Measurements from ENCODE around the gene PARP3.
"Not testable (repeated sequence)": the region's sequence is repeated elsewhere in the genome, so short reads cannot be mapped to it uniquely, and the experiment has no call there.

PARP3 gene

DNA sequence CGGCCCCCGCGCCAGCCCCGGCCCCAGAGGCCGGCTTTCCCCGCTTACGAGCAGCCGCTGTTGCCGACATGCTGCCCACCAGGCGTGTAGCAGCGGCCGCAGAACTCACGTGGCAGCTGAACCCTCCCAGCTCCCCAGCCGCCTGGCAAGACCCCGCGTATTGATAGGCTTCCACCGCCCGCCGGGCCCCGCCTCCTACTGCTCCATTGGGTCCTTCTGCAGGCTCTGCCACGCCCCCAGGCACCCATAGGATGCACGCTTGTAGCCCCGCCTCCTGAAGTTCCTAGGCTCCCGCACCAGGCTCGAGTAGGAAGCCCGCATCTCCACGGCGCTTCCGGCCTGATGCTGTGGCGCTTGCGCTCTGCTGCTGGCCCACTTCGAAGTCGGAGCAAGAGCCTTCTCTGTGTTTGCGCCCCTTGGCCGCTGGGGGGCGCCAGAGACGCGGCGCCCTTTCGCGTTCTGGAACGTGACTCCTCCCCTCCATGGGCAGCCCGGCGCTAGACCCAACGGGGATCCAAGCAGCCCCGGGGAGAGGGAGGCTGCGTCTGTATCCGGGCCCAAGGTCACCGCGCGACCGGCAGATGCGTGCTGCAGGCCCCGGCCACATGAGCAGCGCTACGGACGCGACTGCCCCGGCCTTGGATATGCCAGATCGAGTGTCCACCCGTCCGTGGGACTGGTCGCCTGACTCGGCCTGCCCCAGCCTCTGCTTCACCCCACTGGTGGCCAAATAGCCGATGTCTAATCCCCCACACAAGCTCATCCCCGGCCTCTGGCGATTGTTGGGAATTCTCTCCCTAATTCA is at the start of gene PARP3, which contains the start of gene RRP9:
Gene PARP3, plus strand, starts transcription at position 566 of the 805 bp plus-strand sequence. CDS start 993 bp downstream, outside the sequence.
Gene RRP9, minus strand, starts transcription at position 107 of the 805 bp plus-strand sequence. Its CDS starts 37 bp downstream, at position 70.
- peak; percentile 99 for DNase-seq

- no peak for DNase-seq
Measured at GRCh38 chr3:51894391-51894790, 47.8 kb upstream of the PARP3 start.

DNA sequence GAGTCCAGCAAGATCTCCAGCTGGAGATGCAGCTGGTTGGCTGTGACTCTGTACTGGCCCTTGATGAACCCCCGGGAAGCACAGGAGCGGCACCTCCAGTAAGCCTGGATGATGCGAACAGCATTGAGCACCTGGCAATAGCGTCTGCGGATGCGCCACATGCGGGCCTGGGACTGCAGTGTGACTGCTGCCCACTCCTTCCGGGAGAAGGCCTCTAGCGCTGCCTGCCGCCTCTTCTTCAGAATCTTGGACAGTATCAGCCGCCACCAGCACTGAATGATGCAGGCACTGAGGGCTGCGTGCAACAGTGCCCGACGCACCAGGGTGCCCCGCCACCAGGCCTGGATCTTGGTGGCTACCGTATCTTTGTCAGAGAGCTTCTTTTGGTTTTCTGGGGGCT is 47.2 kb upstream of the PARP3 start:
- no peak for DNase-seq

DNA sequence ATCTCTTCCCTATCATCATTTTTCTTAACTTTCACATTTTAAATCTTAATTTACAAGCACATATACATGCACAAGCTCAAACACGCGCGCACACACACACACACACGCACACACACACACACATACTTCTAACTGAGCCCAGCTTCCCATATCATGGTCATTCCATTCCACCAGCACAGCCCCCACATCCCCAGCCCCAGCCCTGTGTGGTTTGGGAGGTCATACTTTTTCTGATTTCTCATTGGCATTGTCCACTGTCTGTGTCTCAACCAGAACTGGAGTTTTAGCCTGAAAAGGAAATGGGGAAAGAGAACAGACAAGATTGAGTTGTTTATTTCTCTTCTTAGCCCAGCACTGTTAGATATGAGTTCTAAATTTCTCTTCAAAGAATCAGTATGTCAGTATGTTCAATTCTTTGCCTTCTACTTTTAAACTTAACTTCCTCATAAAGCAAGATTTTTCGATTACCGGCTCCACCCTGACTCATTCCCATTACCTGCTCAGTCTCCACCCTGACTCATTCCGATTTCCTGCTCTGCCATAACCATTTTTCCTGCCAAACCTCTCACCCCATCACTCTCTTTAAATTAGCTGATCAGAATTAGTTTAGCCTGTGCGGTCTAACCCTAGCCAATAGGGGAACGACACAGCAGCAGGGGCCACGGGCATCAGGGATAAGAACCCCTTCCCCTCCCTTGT is 45.4 kb upstream of the PARP3 start:
- no peak for DNase-seq

GRCh38 chr3:51897391-51897790 is 44.8 kb upstream of the PARP3 start:
- DNase-seq = no peak

DNA sequence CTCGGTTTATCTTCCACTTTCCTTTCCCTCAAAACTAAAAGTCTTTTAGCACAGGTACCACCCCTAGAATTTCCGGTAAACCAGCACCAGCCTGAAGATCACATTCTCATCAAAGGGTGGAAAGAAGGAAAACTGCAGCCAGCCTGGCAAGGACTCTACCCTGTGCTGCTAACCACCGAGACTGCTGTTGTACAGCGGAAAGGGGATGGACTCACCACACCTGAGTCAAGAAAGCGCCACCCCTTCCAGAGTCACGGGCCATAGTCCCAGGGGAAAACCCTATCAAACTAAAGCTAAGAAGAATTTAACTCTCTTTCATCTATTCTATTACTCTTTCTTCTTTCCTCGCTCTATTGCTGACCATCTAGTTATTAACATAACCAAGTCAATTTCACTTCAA is 42.1 kb upstream of the PARP3 start:
- DNase-seq = not testable (repeated sequence)

DNA sequence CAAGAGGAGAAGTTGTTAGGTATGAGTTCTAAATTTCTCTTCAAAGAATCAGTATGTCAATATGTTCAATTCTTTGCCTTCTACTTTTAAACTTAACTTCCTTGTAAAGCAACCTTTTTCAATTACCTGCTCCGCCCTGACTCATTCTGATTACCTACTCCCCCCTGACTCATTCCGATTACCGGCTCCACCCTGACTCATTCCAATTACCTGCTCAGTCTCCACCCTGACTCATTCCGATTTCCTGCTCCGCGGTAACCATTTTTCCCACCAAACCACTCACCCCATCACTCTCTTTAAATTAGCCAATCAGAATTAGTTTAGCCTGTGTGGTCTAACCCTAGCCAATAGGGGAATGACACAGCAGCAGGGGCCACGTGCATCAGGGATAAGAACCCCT is 39.8 kb upstream of the PARP3 start:
- not testable (repeated sequence) for DNase-seq

- no peak for DNase-seq
Measured at GRCh38 chr3:51904034-51904823, 37.9 kb upstream of the PARP3 start.

DNA sequence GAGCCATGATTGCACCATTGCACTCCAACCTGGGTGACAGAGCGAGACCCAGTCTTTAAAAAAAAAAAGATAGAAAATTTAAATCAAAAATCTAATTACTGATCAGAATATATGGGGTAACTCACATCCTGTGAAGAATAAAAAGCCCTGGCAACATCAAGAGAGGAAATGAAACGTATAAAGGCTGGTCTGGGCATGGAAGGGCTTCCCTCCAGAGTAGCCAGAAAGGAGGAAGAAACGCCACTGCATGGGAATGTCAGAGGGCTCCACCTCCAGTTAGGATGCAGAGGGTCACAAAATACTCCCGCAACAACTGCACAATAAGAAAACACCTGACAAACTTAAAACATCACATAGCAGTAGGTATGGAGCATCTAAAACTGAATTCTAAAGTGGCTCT is 34.1 kb upstream of the PARP3 start:
- DNase-seq = no peak

DNA sequence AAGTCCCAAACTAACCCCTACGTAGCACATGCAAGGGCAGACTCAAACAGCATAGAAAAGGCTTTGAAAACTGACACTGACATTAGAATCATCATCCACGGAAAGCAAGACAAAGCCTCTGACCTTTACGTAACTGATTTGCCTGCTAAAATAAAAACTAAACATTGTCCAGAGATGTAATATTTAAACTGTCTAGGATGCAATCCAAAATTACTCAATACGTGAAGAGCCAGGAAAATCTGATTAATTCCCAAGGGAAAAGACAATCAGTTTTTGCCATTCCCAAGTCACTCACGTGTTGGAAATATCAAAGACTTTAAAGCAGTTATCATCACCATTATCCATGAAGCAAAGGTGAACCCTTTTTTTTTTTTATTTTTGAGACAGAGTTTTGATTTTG is 25.7 kb upstream of the PARP3 start:
- DNase-seq = no peak

GRCh38 chr3:51921081-51921578 is 21.0 kb upstream of the PARP3 start:
- no peak for DNase-seq

DNA sequence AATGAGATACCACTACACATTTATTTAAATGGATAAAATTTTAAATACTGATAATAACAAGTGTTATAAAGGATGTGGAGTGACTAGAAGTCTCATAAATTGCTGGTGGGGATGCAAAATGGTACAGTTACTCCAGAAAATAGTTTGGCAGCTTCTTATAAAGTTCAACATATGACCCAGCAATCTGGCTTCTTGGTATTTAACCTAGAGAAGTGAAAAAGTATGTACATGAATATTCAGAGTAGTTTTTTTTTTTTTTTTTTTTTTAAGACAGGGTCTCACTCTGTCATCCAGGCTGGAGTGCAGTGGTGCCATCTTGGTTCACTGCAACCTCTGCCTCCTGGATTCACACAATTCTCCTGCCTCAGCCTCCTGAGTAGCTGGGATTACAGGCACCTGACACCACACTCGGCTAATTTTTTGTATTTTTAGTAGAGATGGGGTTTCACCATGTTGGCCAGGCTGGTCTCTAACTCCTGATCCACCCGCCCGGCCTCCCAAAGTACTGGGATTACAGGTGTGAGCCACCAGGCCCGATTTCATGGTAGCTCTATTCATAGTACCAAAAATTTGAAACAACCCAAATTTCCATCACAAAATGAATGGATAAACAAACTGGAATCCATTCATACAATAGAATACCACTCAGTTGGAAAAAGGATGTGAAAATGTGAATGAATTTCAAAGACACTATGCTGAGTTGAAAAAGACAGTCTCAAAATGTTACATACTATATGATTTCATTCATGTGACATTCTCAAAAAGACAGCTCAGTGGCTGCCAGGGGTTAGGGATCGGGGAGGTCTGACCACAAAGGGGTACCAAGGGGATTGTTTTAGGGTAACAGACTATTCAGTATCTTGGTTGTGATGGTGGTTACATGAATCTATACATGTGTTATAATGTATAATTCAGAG is 14.8 kb upstream of the PARP3 start:
- DNase-seq = no peak

GRCh38 chr3:51928438-51928837 is 13.7 kb upstream of the PARP3 start:
- no peak for DNase-seq

DNA sequence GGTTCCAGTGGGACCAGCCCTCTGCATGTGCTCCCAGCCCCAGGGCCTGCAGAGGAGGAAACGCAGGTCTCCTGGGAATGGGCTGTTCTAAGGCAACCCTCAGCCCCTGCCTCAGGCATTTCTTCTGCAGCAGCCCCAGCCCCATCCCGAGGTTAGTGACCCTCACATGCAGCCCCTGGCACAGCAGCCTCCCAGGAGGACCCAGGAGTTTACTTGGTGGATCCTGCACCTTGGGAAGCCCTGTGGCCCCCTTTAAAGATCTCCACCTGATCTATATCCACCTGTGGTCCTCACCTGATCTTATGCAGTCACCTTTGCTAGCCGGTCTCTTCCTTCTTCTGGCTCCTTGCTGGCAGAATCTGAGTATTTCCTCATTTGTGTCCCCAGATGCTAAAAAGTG is 13.2 kb upstream of the PARP3 start:
- DNase-seq = not testable (repeated sequence)

GRCh38 chr3:51929420-51930003 is 12.7 kb upstream of the PARP3 start:
- no peak for DNase-seq

DNA sequence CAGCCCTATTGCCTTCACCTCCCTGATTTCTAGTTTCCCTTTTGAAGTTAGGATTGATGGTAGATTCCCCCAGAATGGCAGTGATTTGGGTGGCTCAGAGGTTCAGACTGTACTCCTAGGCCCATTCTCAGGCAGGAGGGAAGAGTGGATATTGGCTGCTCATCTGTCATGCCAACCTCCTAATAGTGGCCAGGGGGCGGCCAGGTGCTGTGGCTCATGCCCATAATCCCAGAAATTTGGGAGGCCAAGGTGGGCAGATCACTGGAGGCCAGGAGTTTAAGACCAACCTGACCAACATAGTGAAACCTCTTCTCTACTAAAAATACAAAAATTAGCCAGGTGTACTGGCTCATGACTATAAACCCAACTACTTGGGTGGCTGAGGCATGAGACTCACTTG is 11.7 kb upstream of the PARP3 start:
- no peak for DNase-seq

GRCh38 chr3:51931756-51932155 is 10.4 kb upstream of the PARP3 start:
- DNase-seq = no peak

- DNase-seq = no peak
Measured at GRCh38 chr3:51932471-51933370, 9.4 kb upstream of the PARP3 start.

- DNase-seq = no peak
Measured at GRCh38 chr3:51933471-51934138, 8.6 kb upstream of the PARP3 start.
